Measurements from ENCODE around the gene CCDC91.

DNA sequence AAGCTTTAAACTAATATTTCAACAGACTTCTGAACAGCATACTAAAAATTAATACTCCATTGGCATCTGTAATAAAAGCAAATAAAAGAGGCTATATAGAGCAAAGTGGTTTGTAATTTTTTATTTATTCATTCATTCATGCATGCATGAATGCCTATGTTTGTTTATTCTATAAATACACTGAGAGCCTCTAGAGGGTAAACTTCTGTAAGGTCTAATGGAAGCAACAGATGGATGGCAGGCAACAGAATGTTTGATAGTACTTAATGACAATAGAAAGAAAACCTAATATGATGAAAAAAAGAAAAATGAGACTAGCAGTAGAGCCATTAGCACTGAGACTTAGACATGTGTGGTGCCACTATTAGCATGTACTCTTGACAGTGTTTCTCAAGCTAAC is 253.1 kb downstream of the CCDC91 start:
- TF ChIP-seq, protein P1, sequence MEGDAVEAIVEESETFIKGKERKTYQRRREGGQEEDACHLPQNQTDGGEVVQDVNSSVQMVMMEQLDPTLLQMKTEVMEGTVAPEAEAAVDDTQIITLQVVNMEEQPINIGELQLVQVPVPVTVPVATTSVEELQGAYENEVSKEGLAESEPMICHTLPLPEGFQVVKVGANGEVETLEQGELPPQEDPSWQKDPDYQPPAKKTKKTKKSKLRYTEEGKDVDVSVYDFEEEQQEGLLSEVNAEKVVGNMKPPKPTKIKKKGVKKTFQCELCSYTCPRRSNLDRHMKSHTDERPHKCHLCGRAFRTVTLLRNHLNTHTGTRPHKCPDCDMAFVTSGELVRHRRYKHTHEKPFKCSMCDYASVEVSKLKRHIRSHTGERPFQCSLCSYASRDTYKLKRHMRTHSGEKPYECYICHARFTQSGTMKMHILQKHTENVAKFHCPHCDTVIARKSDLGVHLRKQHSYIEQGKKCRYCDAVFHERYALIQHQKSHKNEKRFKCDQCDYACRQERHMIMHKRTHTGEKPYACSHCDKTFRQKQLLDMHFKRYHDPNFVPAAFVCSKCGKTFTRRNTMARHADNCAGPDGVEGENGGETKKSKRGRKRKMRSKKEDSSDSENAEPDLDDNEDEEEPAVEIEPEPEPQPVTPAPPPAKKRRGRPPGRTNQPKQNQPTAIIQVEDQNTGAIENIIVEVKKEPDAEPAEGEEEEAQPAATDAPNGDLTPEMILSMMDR (optimal IDR thresholded peaks at IDR 0.05 in 1 of 3, IDR thresholded peaks at IDR 0.05 in 1 of 3, conservative IDR thresholded peaks at IDR 0.05 in 1 of 3; ENCODE audit: extremely low read depth in 1 of 3, insufficient read depth in 2 of 3, low read length in 3 of 3): no peak
- no peak for TF ChIP-seq EZH2 (IDR thresholded peaks at IDR 0.05; ENCODE audit: low read length)
